ENCODE data around the gene FSTL4. TPM values are rescaled to one million over a fixed set of nuclear protein-coding genes. Genes with fewer than 3 reads are reported as not detected.
A peak's percentile ranks its signal among the peaks of the same experiment; 100 is the strongest.

Gene FSTL4
- total RNA-seq, 2 donors from 2014 or later: 4.4 to 5.5 TPM

DNA sequence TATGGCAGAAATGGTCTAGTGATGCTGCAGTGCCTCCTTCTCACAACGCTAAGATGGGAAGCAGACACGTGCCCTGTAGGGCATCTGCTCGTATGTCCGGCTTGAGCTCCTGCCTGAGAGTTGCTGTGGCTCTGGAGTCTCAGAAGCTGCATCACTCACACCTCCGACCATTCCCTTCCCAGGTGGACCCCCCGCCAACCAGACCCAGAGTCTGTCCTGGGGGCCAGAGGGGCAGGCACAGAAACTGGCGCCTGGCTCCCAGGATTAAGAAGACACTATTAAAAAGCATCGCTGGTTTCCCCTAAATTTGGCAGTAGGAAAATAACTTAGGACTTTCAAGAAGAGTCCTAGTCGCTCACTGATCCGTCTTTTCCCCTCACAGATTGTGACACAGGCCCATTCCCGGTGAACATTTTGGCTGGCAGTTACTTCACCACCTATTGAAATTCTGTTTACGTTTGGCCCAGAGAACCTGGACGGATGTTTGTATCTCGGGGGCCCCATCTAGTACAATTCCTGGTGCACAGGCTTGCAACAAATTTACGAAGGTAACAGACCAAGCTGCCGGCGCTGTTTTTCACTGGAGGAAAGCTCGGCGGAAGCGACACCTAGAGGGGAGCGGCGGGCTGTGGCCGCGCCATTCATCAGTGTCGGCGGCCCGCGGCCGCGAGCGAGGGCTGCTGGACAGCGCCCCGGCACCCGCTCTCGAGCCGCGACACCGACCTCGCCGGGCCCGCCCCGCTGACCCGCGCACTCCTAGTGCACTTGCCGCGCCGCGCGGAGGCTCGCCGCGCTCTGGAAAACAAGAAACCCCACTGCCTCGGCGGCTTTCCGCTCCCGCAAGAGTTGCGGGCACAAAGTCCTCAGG lies 1.6 kb downstream of the FSTL4 start:
- no peak overlapping the region for H3K27ac ChIP-seq (ENCODE audit: low read depth, low read length)
- no peak overlapping the region for H3K9ac ChIP-seq (ENCODE audit: extremely low read depth, low read length, poor library complexity, severe bottlenecking)
- peak overlapping the region; percentile 75 for H3K4me3 ChIP-seq (ENCODE audit: low read length)
- no peak overlapping the region for H3K27ac Mint-ChIP-seq
- peaks cover 69% of the 10 kb centered on the region for H3K27me3 Mint-ChIP-seq (ENCODE audit: insufficient read depth)
- H3K36me3 Mint-ChIP-seq (ENCODE audit: low read depth): no peaks in the 10 kb centered on the region
- H3K9me3 ChIP-seq (ENCODE audit: control insufficient read depth, low read length): no peaks in the 10 kb centered on the region
- no peaks in the 10 kb centered on the region for H3K36me3 ChIP-seq (ENCODE audit: control insufficient read depth, insufficient read depth, low read length)
- peaks cover 10% of the 10 kb centered on the region for H3K4me1 Mint-ChIP-seq
- 9 to 13% methylated on average over 26 to 57 of the region's 57 CpGs for WGBS, 2 experiments (ENCODE audit: insufficient coverage in 1 of 2, insufficient read length in 1 of 2)
- peak; percentile 93 for DNase-seq
- H3K4me3 Mint-ChIP-seq: peak overlapping the region; percentile 52
- H3K27me3 ChIP-seq (ENCODE audit: control insufficient read depth, insufficient read depth, low read length, poor library complexity, severe bottlenecking): peaks cover 78% of the 10 kb centered on the region
- TF ChIP-seq, protein P1, sequence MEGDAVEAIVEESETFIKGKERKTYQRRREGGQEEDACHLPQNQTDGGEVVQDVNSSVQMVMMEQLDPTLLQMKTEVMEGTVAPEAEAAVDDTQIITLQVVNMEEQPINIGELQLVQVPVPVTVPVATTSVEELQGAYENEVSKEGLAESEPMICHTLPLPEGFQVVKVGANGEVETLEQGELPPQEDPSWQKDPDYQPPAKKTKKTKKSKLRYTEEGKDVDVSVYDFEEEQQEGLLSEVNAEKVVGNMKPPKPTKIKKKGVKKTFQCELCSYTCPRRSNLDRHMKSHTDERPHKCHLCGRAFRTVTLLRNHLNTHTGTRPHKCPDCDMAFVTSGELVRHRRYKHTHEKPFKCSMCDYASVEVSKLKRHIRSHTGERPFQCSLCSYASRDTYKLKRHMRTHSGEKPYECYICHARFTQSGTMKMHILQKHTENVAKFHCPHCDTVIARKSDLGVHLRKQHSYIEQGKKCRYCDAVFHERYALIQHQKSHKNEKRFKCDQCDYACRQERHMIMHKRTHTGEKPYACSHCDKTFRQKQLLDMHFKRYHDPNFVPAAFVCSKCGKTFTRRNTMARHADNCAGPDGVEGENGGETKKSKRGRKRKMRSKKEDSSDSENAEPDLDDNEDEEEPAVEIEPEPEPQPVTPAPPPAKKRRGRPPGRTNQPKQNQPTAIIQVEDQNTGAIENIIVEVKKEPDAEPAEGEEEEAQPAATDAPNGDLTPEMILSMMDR (conservative IDR thresholded peaks at IDR 0.05): peak; percentile 83
- peaks cover 3% of the 10 kb centered on the region for H3K4me1 ChIP-seq (ENCODE audit: control insufficient read depth, insufficient read depth, low read length)
- no peaks in the 10 kb centered on the region for H3K9me3 Mint-ChIP-seq

DNA sequence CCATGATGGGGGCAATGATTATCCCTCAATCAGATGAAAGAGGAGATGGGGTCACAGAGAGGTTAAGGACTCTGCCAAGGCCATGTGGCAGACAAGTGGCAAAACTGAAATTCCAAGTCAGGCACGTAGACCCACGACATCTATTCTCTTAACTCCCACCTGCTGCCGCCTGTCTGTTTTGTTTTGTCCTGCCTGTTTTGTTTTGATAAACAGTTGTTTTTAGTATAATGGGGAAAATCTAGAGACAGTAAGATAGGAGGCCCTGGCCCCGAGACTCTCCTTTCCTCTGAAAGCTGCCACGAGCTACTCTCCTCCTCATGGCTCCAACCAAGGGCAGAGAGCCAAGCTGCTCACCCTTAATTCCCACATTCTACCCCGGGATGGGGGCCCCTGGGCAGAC lies 4.9 kb downstream of the FSTL4 start:
- Histone ChIP-seq H3K36me3 (ENCODE audit: control insufficient read depth, insufficient read depth, low read length) (no peaks in the 10 kb centered on the region), H3K9me3 (ENCODE audit: control insufficient read depth, low read length) (no peaks in the 10 kb centered on the region), H3K9ac (ENCODE audit: extremely low read depth, low read length, poor library complexity, severe bottlenecking) (no peak overlapping the region), H3K27ac (ENCODE audit: low read depth, low read length) (no peak overlapping the region), H3K4me1 (ENCODE audit: control insufficient read depth, insufficient read depth, low read length) (peaks cover 3% of the 10 kb centered on the region), H3K4me3 (ENCODE audit: low read length) (no peak overlapping the region), H3K27me3 (ENCODE audit: control insufficient read depth, insufficient read depth, low read length, poor library complexity, severe bottlenecking) (peaks cover 45% of the 10 kb centered on the region)
- TF ChIP-seq, protein P1 (conservative IDR thresholded peaks at IDR 0.05): no peak
- 89% methylated on average over 6 of the region's 6 CpGs; no CpG with 5 or more reads in 1 of the 2 experiments for WGBS, 2 experiments (ENCODE audit: insufficient coverage in 1 of 2, insufficient read length in 1 of 2)
- Mint-ChIP-seq H3K27me3 (ENCODE audit: insufficient read depth) (peaks cover 37% of the 10 kb centered on the region), H3K27ac (no peak overlapping the region), H3K9me3 (no peaks in the 10 kb centered on the region), H3K4me1 (peaks cover 16% of the 10 kb centered on the region), H3K4me3 (no peak overlapping the region), H3K36me3 (ENCODE audit: low read depth) (no peaks in the 10 kb centered on the region)
- DNase-seq: no peak

DNA sequence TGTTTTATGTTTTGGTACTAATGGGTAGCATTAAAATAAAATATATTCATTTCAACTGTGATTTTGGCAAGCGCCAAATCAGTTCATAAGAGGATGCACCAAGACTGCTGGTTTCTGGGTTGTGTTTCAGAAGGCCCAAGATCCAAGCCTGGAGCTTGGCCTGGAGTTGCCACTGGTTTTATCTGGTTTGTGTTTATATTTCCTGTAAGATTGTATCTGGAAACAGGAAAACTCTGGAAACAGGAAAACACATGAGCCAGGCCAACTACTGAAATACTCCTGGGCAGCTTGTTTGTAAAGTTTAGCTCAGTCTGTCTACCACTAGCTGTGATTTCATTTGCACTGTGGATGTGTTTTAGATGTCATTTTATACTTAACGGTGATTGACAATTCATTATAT lies 5.5 kb downstream of the FSTL4 start:
- peaks cover 3% of the 10 kb centered on the region for H3K4me1 ChIP-seq (ENCODE audit: control insufficient read depth, insufficient read depth, low read length)
- no peak overlapping the region for H3K4me3 ChIP-seq (ENCODE audit: low read length)
- DNase-seq: no peak
- H3K36me3 ChIP-seq (ENCODE audit: control insufficient read depth, insufficient read depth, low read length): no peaks in the 10 kb centered on the region
- Mint-ChIP-seq H3K27ac (no peak overlapping the region), H3K4me3 (no peak overlapping the region), H3K36me3 (ENCODE audit: low read depth) (no peaks in the 10 kb centered on the region), H3K4me1 (peaks cover 22% of the 10 kb centered on the region), H3K9me3 (no peaks in the 10 kb centered on the region), H3K27me3 (ENCODE audit: insufficient read depth) (peaks cover 37% of the 10 kb centered on the region)
- H3K27me3 ChIP-seq (ENCODE audit: control insufficient read depth, insufficient read depth, low read length, poor library complexity, severe bottlenecking): peaks cover 40% of the 10 kb centered on the region
- TF ChIP-seq, protein P1 (conservative IDR thresholded peaks at IDR 0.05): no peak
- WGBS, 2 experiments (ENCODE audit: insufficient coverage in 1 of 2, insufficient read length in 1 of 2): 93% methylated on average over 1 of the region's 2 CpGs; no CpG with 5 or more reads in 1 of the 2 experiments
- no peak overlapping the region for H3K9ac ChIP-seq (ENCODE audit: extremely low read depth, low read length, poor library complexity, severe bottlenecking)
- H3K27ac ChIP-seq (ENCODE audit: low read depth, low read length): no peak overlapping the region
- H3K9me3 ChIP-seq (ENCODE audit: control insufficient read depth, low read length): no peaks in the 10 kb centered on the region
